Fibroblast of pulmonary artery (primary cell): ENCODE measurements around the gene REXO1.
A peak's percentile ranks its signal among the peaks of the same experiment; 100 is the strongest.

Experiments
- DNase-seq: peaks from one replicate; pipeline ENCODE4 v3.0.0-alpha.2; 2010; ENCODE audit warnings: low read depth
- H3K4me3 ChIP-seq: replicated peaks from 2 replicates; pipeline ENCODE4 v1.5.1; 2011; ENCODE audit warnings: low read depth, mild to moderate bottlenecking, control low read depth, low read length, moderate library complexity
- TF ChIP-seq, protein P1 (sequence below): IDR thresholded peaks from 2 replicates; pipeline ENCODE4 v1.5.1; 2011; ENCODE audit warnings: mild to moderate bottlenecking, control low read depth, low read length, inconsistent platforms; ENCODE audit errors: missing control alignments

Gene REXO1

GRCh38 chr19:1815605-1816529 lies 32.4 kb downstream of the REXO1 start:
- no peak overlapping the region for H3K4me3 ChIP-seq
- TF ChIP-seq, protein P1, sequence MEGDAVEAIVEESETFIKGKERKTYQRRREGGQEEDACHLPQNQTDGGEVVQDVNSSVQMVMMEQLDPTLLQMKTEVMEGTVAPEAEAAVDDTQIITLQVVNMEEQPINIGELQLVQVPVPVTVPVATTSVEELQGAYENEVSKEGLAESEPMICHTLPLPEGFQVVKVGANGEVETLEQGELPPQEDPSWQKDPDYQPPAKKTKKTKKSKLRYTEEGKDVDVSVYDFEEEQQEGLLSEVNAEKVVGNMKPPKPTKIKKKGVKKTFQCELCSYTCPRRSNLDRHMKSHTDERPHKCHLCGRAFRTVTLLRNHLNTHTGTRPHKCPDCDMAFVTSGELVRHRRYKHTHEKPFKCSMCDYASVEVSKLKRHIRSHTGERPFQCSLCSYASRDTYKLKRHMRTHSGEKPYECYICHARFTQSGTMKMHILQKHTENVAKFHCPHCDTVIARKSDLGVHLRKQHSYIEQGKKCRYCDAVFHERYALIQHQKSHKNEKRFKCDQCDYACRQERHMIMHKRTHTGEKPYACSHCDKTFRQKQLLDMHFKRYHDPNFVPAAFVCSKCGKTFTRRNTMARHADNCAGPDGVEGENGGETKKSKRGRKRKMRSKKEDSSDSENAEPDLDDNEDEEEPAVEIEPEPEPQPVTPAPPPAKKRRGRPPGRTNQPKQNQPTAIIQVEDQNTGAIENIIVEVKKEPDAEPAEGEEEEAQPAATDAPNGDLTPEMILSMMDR, result no peak
- no peak for DNase-seq

DNA sequence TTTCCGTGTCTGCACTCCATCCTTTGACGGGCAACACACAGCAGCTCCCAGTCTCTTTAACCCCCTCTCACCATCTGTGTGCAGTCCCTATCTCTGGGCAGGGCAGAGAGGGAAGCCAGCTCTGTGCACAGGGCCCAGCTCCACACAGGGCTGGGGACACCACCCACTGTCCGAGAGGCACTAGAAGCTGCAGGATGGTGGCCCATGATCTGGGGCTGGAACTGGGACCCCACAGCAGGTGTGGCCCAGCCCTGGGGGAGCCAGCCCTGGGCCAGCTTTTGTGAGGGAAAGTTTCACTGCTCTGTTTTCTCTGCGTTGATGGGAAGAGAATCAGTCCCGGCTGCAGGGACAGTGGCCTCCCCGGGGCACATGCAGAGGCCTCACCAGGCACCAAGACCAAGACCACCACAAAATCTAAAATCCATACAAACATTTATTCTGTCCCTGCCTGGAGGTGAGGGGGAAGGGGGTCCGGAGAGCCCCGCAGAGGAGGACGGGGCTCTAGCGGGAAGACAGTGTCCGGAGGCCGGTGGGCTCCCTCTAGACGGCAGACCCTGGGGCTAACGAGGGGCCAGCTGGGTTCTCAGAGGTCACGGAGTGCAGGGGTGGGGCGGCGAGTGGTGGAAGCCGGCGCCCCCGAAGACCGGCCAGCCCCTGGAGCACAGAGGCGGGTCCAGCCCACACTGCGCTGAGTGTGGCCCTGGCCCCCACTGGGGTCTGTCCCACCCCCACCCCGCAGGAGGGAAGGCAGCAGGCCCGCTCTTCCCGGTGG lies 33.3 kb downstream of the REXO1 start:
- TF ChIP-seq, protein P1, result no peak
- H3K4me3 ChIP-seq, result no peak overlapping the region
- no peak for DNase-seq

- no peak for DNase-seq
- no peak overlapping the region for H3K4me3 ChIP-seq
- TF ChIP-seq, protein P1, result no peak
Measured at GRCh38 chr19:1814391-1814790, 33.9 kb downstream of the REXO1 start.

- H3K4me3 ChIP-seq, result peak overlapping the region; percentile 55
- DNase-seq, result no peak
- TF ChIP-seq, protein P1, result no peak
Measured at GRCh38 chr19:1813192-1814182, 34.8 kb downstream of the REXO1 start.

- peak overlapping the region; percentile 55 for H3K4me3 ChIP-seq
- TF ChIP-seq, protein P1, result peak; percentile 61
- peak; percentile 94 for DNase-seq
Measured at GRCh38 chr19:1812426-1813191, 35.7 kb downstream of the REXO1 start.

DNA sequence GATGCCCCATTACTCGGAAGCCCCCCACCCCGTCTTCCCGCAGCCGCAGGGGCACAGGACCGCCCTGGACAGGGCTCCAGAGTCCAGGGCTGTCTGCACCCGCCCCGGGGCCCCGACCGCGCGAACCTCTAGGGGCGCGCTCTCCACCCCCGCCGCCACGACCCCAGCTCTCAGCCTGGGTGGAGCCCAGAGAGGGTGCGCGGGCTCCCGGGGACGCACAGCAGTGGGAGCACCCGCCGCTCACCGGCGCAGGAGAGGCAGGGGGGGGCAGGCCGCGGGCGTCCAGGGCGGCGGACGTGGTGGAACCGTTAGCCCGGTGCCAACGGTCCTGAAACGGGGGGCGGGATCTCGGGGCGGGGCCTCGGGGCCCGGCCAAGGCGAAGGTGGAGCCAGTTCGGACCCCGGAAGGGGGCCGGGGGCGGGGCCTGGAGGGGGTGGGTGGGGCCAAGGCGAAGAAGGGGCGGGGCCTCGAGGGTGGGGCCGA lies 36.3 kb downstream of the REXO1 start, which contains the start of gene ATP8B3:
TSS of gene ATP8B3 (minus strand) at position 335 of the 484 bp plus-strand sequence. CDS start 540 bp downstream, outside the sequence.
- no peak for DNase-seq
- H3K4me3 ChIP-seq, result peak within 1 kb of the TSS; percentile 55
- TF ChIP-seq, protein P1, result no peak
